CD4-positive, alpha-beta T cell treated with Interleukin-15 for 1 hour (primary cell): ENCODE results near the gene GP1BA.
A peak's percentile ranks its signal among the peaks of the same experiment; 100 is the strongest.

Experiments
- DNase-seq: peaks from one replicate; pipeline ENCODE4 v3.0.0-alpha.2; 2020

GP1BA gene

GRCh38 chr17:4931963-4932362 is at the start of gene GP1BA:
Gene GP1BA (plus strand): TSS chr17:4932277. CDS start chr17:4932605, 328 bp downstream.
- DNase-seq: no peak

GRCh38 chr17:4884489-4884888 is 47.6 kb upstream of the GP1BA start:
- DNase-seq: no peak

- no peak for DNase-seq
Observed at GRCh38 chr17:4886830-4887229, 45.2 kb upstream of the GP1BA start.

GRCh38 chr17:4887581-4887980 is 44.5 kb upstream of the GP1BA start:
- no peak for DNase-seq

GRCh38 chr17:4891411-4892410 is 40.4 kb upstream of the GP1BA start:
- DNase-seq: no peak

GRCh38 chr17:4892499-4893221 is 39.4 kb upstream of the GP1BA start:
- DNase-seq: no peak

- DNase-seq: no peak
Observed at GRCh38 chr17:4893272-4893671, 38.8 kb upstream of the GP1BA start.

- DNase-seq: no peak
Observed at GRCh38 chr17:4893721-4894560, 38.1 kb upstream of the GP1BA start.

GRCh38 chr17:4895121-4895520 is 37.0 kb upstream of the GP1BA start:
- no peak for DNase-seq

GRCh38 chr17:4895657-4896331 is 36.3 kb upstream of the GP1BA start:
- no peak for DNase-seq

GRCh38 chr17:4896332-4897197 is 35.5 kb upstream of the GP1BA start:
- no peak for DNase-seq

- DNase-seq: no peak
Observed at GRCh38 chr17:4897198-4897687, 34.8 kb upstream of the GP1BA start.

GRCh38 chr17:4897785-4898184 is 34.3 kb upstream of the GP1BA start:
- no peak for DNase-seq

GRCh38 chr17:4898351-4898750 is 33.7 kb upstream of the GP1BA start:
- no peak for DNase-seq

GRCh38 chr17:4898927-4899326 is 33.1 kb upstream of the GP1BA start:
- DNase-seq: no peak

- peak; percentile 97 for DNase-seq
Observed at GRCh38 chr17:4899341-4900230, 32.5 kb upstream of the GP1BA start, which contains the start of gene C17orf107. Gene C17orf107 (plus strand): TSS chr17:4899536. CDS start chr17:4899763, 227 bp downstream.

- DNase-seq: peak; percentile 90
Observed at GRCh38 chr17:4900231-4901107, 31.6 kb upstream of the GP1BA start.

- DNase-seq: no peak
Observed at GRCh38 chr17:4901108-4901647, 30.9 kb upstream of the GP1BA start.
